GM06990 (cell line): ENCODE measurements around the gene LPP.

ENCODE experiments used
- DNase-seq: peaks from one replicate; pipeline ENCODE4 v3.0.0-alpha.2; 2011; ENCODE audit not compliant: insufficient read length; ENCODE audit errors: extremely low read depth
- H3K27me3 ChIP-seq: replicated peaks from 2 replicates; pipeline ENCODE4 v1.6.0; 2011; ENCODE audit warnings: low read length; ENCODE audit not compliant: control insufficient read depth, insufficient read depth
- H3K36me3 ChIP-seq: 2 replicates; pipeline ENCODE4 v1.5.1; 2011; ENCODE audit warnings: low read length; ENCODE audit not compliant: control insufficient read depth, insufficient read depth
- H3K4me3 ChIP-seq: replicated peaks from 2 replicates; pipeline ENCODE4 v1.5.1; 2011; ENCODE audit warnings: low read depth, mild to moderate bottlenecking, control low read depth, low read length
- TF ChIP-seq, protein P1 (sequence below): IDR thresholded peaks from 2 replicates; pipeline ENCODE4 v1.5.1; 2011; ENCODE audit warnings: low read length, control low read depth, mild to moderate bottlenecking, inconsistent platforms; ENCODE audit not compliant: insufficient read depth, poor library complexity, severe bottlenecking

The LPP gene

GRCh38 chr3:188553569-188553968 lies 399.6 kb downstream of the LPP start:
- H3K4me3 ChIP-seq = no peak overlapping the region
- TF ChIP-seq, protein P1, sequence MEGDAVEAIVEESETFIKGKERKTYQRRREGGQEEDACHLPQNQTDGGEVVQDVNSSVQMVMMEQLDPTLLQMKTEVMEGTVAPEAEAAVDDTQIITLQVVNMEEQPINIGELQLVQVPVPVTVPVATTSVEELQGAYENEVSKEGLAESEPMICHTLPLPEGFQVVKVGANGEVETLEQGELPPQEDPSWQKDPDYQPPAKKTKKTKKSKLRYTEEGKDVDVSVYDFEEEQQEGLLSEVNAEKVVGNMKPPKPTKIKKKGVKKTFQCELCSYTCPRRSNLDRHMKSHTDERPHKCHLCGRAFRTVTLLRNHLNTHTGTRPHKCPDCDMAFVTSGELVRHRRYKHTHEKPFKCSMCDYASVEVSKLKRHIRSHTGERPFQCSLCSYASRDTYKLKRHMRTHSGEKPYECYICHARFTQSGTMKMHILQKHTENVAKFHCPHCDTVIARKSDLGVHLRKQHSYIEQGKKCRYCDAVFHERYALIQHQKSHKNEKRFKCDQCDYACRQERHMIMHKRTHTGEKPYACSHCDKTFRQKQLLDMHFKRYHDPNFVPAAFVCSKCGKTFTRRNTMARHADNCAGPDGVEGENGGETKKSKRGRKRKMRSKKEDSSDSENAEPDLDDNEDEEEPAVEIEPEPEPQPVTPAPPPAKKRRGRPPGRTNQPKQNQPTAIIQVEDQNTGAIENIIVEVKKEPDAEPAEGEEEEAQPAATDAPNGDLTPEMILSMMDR = no peak
- H3K27me3 ChIP-seq = no peaks in the 10 kb centered on the region
- H3K36me3 ChIP-seq = no peaks in the 10 kb centered on the region
- no peak for DNase-seq

DNA sequence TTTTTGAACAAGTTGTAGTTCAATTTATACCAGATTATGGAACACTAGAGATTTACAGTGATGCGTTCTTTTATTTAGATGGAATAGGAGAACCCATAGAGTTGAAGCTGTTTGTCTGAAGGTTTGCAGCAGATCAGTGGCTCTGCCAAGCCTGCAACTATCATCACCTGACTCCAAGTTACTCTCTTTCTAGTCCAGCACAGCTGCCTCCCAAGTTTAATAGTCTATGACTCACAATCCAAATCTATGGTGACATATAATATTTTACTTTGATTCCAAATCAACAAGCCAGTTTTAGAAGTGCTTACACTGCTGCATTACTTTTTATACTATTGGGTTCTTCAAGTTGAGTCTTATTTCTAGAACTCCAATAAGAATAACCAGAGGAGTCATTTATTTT lies 400.4 kb downstream of the LPP start:
- no peak overlapping the region for H3K4me3 ChIP-seq
- H3K36me3 ChIP-seq = no peaks in the 10 kb centered on the region
- H3K27me3 ChIP-seq = no peaks in the 10 kb centered on the region
- TF ChIP-seq, protein P1 = no peak
- no peak for DNase-seq

- TF ChIP-seq, protein P1 = no peak
These were observed 403.3 kb downstream of the LPP start for GRCh38 chr3:188557235-188557634.

DNA sequence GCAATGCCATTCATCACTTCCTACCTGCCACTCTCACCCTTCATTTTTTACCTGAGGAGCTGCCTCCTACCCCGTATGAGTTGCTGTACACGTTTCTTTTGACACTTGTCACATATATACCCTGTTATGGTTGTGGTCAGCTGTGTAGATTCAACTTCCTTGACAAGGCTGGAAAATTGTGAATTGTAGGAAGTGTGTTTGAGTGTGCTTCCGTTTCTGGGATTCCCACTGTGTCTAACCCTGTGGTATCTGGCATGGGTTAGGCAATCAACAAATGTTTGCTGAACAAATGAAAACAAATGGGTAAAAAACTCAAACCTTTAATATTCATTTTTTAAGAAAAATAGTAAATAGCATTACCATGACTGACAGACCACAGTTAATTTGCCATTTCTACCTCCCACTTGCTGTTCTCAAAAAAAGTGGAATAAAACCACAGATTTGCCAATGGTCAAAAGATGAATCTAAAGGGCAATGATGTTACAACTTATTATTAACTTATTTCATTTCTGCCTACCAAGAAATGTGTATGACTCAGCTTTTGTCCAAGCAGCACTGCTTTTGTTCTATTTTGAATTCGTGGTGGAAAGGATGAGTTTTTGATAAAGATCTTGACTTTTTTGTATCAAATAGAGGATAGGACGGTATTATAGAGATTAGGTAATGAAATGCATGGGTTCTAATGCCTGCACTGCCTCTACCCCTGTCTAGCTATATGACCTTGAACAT lies 404.6 kb downstream of the LPP start:
- H3K4me3 ChIP-seq = no peak overlapping the region
- H3K36me3 ChIP-seq = no peaks in the 10 kb centered on the region
- TF ChIP-seq, protein P1 = no peak
- DNase-seq = no peak
- no peaks in the 10 kb centered on the region for H3K27me3 ChIP-seq

More at GRCh38 chr3:188557235-188557634, 403.3 kb downstream of the LPP start:
- no peaks in the 10 kb centered on the region for H3K36me3 ChIP-seq
- H3K27me3 ChIP-seq = no peaks in the 10 kb centered on the region
- no peak for DNase-seq
- no peak overlapping the region for H3K4me3 ChIP-seq

DNA sequence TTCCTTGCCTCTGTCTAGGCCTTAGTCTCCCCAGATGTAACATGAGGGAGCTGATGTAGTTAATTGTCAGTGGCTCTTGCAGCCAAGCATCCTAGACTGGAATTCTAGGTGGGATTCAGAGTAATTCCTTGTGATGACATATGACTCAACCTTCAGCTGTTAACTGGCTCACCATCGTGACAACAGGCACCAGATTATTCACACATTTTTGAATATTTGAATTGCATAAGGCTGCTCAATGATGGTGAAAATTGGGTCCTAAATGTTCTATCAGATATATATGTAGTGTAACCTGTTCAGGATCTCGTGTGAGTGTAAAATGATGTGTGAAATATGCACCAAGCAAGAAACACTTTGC lies 405.1 kb downstream of the LPP start:
- DNase-seq = no peak
- TF ChIP-seq, protein P1 = no peak
- Histone ChIP-seq H3K27me3 (no peaks in the 10 kb centered on the region), H3K36me3 (no peaks in the 10 kb centered on the region), H3K4me3 (no peak overlapping the region)

GRCh38 chr3:188559856-188560255 lies 405.9 kb downstream of the LPP start:
- TF ChIP-seq, protein P1 = no peak
- Histone ChIP-seq H3K4me3 (no peak overlapping the region), H3K36me3 (no peaks in the 10 kb centered on the region), H3K27me3 (no peaks in the 10 kb centered on the region)
- DNase-seq = no peak
